K562 (cell line): Measurements from ENCODE around the gene YPEL2. TPM values are rescaled to one million over a fixed set of nuclear protein-coding genes. Genes with fewer than 3 reads are reported as not detected.

Experiments used
- E2F8 ChIP-seq: fragments of 450-650 bp; IDR thresholded peaks from 2 replicates; pipeline ENCODE4 v1.7.1; 2018; ENCODE audit warnings: mild to moderate bottlenecking, low read depth; ENCODE audit not compliant: partially characterized antibody
- ELF1 ChIP-seq: fragments of 200-800 bp; sonication (Bioruptor generic); IDR thresholded peaks from 2 replicates; pipeline ENCODE4 v1.6.1; 2016; ENCODE audit warnings: missing genetic modification characterization, missing compliant biosample characterization
- PCBP1 ChIP-seq: fragments of 200-400 bp; formaldehyde crosslinking; IDR thresholded peaks from 2 replicates; pipeline ENCODE4 v1.6.1; 2018; ENCODE audit warnings: mild to moderate bottlenecking, low read depth, low read length; ENCODE audit not compliant: poor library complexity, severe bottlenecking
- PHF20 ChIP-seq: fragments of 450-650 bp; IDR thresholded peaks from 2 replicates; pipeline ENCODE4 v1.6.1; 2018; ENCODE audit not compliant: partially characterized antibody
- PURB ChIP-seq: sonication (generic); formaldehyde crosslinking; IDR thresholded peaks from 2 replicates; pipeline ENCODE4 v1.9.0; 2021; ENCODE audit warnings: low read depth, mild to moderate bottlenecking, missing genetic modification reagents
- polyA plus RNA-seq, 8 experiments: library from polyadenylated mRNA; depleted of rRNA in 4 of 8; stranded (reverse) in 5 of 8; unstranded in 3 of 8; fragments of >200 nt; fragmentation: Nextera tagmentation in 2 of 8; fragmentation: Illumina TruSeq in 1 of 8; extraction: Ambion mirVana in 2 of 8; extraction: Trizol in 1 of 8; gene quantifications; 2 replicates each; pipeline versions ENCODE4 v1.2.1 to v1.2.3, GENCODE V29; 2011 to 2014; ENCODE audit warnings: inconsistent platforms in 1 of 8, missing spikeins in 1 of 8
- total RNA-seq, 7 experiments: library from RNA; depleted of rRNA in 6 of 7; stranded (reverse); fragments of >200 nt in 6 of 7; fragmentation: Illumina TruSeq in 2 of 7; extraction: Trizol in 2 of 7; gene quantifications; 2 replicates each; pipeline versions ENCODE4 v1.2.1 to v1.2.3, GENCODE V29; 2011 to 2021; ENCODE audit warnings: low replicate concordance in 1 of 7
- TF ChIP-seq, protein P1 (sequence below): fragments of 450-650 bp; formaldehyde crosslinking; IDR thresholded peaks from 2 replicates; pipeline ENCODE4 v1.4.0; 2020; ENCODE audit warnings: mild to moderate bottlenecking, mixed read lengths
- TF ChIP-seq, protein P2 (sequence below): fragments of 450-650 bp; IDR thresholded peaks from 2 replicates; pipeline ENCODE4 v1.6.1; 2018; ENCODE audit warnings: mild to moderate bottlenecking, low read depth; ENCODE audit not compliant: partially characterized antibody
- TF ChIP-seq, protein P3 (sequence below), 2 experiments: fragments of 450-650 bp; IDR thresholded peaks; 2 replicates each; pipeline ENCODE4 v1.6.1; 2016

YPEL2 gene
- total and polyA plus RNA-seq, 9 of the 15 experiments (the other 6 are each of a cell fraction or from before 2014, with no cell fraction given), result 0.11 to 2.4 (median 0.47) TPM

DNA sequence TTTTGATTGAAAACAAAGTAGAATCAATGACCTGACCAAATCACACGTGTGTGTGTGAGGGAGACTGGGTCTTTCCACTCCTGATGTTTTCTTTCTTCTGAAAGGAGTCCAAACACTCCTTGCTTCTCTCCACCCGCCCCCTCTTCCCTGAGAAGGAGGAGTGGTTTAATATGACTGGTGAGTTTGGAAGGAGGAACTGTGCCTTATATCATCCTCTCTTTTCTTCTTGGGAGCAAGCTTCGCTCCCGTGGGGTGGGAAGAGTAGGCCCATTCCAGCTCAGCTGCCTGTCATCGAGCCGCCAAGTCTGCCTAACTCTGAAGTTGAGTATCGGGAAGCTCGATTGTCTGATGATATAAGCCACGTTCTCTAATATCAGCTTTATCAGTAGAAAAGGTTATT lies 96.5 kb downstream of the YPEL2 start (continued):
- TF ChIP-seq, protein P1, sequence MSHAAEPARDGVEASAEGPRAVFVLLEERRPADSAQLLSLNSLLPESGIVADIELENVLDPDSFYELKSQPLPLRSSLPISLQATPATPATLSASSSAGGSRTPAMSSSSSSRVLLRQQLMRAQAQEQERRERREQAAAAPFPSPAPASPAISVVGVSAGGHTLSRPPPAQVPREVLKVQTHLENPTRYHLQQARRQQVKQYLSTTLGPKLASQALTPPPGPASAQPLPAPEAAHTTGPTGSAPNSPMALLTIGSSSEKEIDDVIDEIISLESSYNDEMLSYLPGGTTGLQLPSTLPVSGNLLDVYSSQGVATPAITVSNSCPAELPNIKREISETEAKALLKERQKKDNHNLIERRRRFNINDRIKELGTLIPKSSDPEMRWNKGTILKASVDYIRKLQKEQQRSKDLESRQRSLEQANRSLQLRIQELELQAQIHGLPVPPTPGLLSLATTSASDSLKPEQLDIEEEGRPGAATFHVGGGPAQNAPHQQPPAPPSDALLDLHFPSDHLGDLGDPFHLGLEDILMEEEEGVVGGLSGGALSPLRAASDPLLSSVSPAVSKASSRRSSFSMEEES (CRISPR knock-in tag), result no peak
- TF ChIP-seq PCBP1, result no peak
- TF ChIP-seq, protein P2, sequence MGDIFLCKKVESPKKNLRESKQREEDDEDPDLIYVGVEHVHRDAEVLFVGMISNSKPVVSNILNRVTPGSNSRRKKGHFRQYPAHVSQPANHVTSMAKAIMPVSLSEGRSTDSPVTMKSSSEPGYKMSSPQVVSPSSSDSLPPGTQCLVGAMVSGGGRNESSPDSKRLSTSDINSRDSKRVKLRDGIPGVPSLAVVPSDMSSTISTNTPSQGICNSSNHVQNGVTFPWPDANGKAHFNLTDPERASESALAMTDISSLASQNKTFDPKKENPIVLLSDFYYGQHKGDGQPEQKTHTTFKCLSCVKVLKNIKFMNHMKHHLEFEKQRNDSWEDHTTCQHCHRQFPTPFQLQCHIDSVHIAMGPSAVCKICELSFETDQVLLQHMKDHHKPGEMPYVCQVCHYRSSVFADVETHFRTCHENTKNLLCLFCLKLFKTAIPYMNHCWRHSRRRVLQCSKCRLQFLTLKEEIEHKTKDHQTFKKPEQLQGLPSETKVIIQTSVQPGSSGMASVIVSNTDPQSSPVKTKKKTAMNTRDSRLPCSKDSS, result no peak
- no peak for TF ChIP-seq E2F8
- TF ChIP-seq, protein P3, sequence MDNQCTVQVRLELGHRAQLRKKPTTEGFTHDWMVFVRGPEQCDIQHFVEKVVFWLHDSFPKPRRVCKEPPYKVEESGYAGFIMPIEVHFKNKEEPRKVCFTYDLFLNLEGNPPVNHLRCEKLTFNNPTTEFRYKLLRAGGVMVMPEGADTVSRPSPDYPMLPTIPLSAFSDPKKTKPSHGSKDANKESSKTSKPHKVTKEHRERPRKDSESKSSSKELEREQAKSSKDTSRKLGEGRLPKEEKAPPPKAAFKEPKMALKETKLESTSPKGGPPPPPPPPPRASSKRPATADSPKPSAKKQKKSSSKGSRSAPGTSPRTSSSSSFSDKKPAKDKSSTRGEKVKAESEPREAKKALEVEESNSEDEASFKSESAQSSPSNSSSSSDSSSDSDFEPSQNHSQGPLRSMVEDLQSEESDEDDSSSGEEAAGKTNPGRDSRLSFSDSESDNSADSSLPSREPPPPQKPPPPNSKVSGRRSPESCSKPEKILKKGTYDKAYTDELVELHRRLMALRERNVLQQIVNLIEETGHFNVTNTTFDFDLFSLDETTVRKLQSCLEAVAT (IDR thresholded peaks at IDR 0.05), result no peak
- TF ChIP-seq PHF20, result no peak
- TF ChIP-seq ELF1, result no peak
- TF ChIP-seq PURB (CRISPR knock-in tag), result no peak
